Ishikawa (cell line): ENCODE measurements around the gene USP22.

Source experiments
- CEBPB ChIP-seq: IDR thresholded peaks from 2 replicates; pipeline ENCODE4 v1.6.1; 2012
- CREB1 ChIP-seq: IDR thresholded peaks from 2 replicates; pipeline ENCODE4 v1.6.1; 2012; ENCODE audit warnings: low read depth
- EGR1 ChIP-seq: IDR thresholded peaks from 2 replicates; pipeline ENCODE4 v1.6.1; 2012
- EP300 ChIP-seq: IDR thresholded peaks from 2 replicates; pipeline ENCODE4 v1.6.1; 2012; ENCODE audit warnings: borderline replicate concordance
- FOXM1 ChIP-seq: IDR thresholded peaks from 2 replicates; pipeline ENCODE4 v1.6.1; 2012; ENCODE audit warnings: low read depth, borderline replicate concordance
- NFIC ChIP-seq: IDR thresholded peaks from 2 replicates; pipeline ENCODE4 v1.6.1; 2012
- RAD21 ChIP-seq: IDR thresholded peaks from 2 replicates; pipeline ENCODE4 v1.6.1; 2012; ENCODE audit warnings: low read depth
- TAF1 ChIP-seq: IDR thresholded peaks from 2 replicates; pipeline ENCODE4 v1.6.1; 2012; ENCODE audit warnings: low read depth, mild to moderate bottlenecking
- TCF12 ChIP-seq: IDR thresholded peaks from 2 replicates; pipeline ENCODE4 v1.6.1; 2012; ENCODE audit warnings: low read depth
- TEAD4 ChIP-seq: IDR thresholded peaks from 2 replicates; pipeline ENCODE4 v1.6.1; 2012
- YY1 ChIP-seq: IDR thresholded peaks from 2 replicates; pipeline ENCODE4 v1.6.1; 2012; ENCODE audit warnings: low read depth
- ZBTB7A ChIP-seq: IDR thresholded peaks from 2 replicates; pipeline ENCODE4 v1.6.1; 2012; ENCODE audit warnings: low read depth
- TF ChIP-seq, protein P1 (sequence below): IDR thresholded peaks from 2 replicates; pipeline ENCODE4 v1.6.1; 2012
- TF ChIP-seq, protein P2 (sequence below): IDR thresholded peaks from 2 replicates; pipeline ENCODE4 v1.6.1; 2012
- TF ChIP-seq, protein P3 (sequence below): IDR thresholded peaks from 2 replicates; pipeline ENCODE4 v1.6.1; 2012; ENCODE audit warnings: low read depth, mild to moderate bottlenecking

USP22 gene

DNA sequence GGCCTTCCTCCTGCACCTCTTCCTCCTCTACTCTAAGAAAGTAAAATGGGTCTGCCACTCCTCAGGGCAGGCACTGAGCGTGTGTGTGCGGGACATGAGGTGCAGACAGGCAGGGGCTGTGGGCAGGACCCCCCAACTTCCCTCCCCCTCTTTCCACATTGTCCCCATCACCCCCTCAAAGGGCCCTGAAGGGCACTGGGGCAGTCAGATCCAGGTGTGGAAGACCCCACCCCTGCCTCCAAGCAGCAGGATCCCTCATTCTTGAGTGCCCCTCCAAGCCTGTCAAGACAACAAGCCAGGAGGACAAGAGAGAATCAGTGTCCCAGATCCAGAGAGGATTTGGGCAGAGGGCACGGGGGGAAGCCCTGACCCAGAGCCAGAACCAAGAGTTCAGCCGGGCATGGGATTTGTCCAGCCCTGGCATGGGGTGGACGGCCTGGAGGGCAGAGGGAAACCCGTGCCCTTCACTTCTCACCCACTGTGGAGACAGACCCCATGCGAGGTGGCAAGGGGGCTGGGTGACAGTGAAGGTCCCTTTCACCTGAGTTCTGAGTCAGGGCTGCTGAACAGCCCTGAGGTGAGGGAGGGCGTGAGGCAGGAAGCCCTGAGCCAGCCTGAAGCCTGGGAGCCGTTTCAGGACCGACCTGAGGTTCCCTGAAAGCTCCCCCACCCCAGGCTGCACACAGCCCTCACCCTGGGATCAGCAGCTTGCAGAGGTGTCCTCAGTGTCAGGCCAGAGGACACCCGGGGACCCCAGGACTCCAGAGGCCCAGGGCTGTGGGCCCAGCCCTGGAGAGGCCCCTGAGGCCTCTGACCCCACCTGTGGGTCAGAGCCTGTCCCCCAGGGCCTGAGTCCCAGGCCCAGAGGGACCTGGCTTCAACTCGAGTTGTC is 45.8 kb downstream of the USP22 start:
- no peak for TF ChIP-seq CEBPB
- TF ChIP-seq, protein P1, sequence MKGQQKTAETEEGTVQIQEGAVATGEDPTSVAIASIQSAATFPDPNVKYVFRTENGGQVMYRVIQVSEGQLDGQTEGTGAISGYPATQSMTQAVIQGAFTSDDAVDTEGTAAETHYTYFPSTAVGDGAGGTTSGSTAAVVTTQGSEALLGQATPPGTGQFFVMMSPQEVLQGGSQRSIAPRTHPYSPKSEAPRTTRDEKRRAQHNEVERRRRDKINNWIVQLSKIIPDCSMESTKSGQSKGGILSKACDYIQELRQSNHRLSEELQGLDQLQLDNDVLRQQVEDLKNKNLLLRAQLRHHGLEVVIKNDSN: no peak
- no peak for TF ChIP-seq YY1
- TF ChIP-seq, protein P2, sequence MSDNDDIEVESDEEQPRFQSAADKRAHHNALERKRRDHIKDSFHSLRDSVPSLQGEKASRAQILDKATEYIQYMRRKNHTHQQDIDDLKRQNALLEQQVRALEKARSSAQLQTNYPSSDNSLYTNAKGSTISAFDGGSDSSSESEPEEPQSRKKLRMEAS: no peak
- TF ChIP-seq EP300: no peak
- TF ChIP-seq TCF12: no peak
- TF ChIP-seq TAF1: no peak
- TF ChIP-seq ZBTB7A: no peak
- TF ChIP-seq TEAD4: no peak
- TF ChIP-seq RAD21: no peak
- TF ChIP-seq, protein P3, sequence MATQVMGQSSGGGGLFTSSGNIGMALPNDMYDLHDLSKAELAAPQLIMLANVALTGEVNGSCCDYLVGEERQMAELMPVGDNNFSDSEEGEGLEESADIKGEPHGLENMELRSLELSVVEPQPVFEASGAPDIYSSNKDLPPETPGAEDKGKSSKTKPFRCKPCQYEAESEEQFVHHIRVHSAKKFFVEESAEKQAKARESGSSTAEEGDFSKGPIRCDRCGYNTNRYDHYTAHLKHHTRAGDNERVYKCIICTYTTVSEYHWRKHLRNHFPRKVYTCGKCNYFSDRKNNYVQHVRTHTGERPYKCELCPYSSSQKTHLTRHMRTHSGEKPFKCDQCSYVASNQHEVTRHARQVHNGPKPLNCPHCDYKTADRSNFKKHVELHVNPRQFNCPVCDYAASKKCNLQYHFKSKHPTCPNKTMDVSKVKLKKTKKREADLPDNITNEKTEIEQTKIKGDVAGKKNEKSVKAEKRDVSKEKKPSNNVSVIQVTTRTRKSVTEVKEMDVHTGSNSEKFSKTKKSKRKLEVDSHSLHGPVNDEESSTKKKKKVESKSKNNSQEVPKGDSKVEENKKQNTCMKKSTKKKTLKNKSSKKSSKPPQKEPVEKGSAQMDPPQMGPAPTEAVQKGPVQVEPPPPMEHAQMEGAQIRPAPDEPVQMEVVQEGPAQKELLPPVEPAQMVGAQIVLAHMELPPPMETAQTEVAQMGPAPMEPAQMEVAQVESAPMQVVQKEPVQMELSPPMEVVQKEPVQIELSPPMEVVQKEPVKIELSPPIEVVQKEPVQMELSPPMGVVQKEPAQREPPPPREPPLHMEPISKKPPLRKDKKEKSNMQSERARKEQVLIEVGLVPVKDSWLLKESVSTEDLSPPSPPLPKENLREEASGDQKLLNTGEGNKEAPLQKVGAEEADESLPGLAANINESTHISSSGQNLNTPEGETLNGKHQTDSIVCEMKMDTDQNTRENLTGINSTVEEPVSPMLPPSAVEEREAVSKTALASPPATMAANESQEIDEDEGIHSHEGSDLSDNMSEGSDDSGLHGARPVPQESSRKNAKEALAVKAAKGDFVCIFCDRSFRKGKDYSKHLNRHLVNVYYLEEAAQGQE: no peak
- no peak for TF ChIP-seq EGR1
- TF ChIP-seq FOXM1: no peak
- TF ChIP-seq NFIC: no peak
- TF ChIP-seq CREB1: no peak

DNA sequence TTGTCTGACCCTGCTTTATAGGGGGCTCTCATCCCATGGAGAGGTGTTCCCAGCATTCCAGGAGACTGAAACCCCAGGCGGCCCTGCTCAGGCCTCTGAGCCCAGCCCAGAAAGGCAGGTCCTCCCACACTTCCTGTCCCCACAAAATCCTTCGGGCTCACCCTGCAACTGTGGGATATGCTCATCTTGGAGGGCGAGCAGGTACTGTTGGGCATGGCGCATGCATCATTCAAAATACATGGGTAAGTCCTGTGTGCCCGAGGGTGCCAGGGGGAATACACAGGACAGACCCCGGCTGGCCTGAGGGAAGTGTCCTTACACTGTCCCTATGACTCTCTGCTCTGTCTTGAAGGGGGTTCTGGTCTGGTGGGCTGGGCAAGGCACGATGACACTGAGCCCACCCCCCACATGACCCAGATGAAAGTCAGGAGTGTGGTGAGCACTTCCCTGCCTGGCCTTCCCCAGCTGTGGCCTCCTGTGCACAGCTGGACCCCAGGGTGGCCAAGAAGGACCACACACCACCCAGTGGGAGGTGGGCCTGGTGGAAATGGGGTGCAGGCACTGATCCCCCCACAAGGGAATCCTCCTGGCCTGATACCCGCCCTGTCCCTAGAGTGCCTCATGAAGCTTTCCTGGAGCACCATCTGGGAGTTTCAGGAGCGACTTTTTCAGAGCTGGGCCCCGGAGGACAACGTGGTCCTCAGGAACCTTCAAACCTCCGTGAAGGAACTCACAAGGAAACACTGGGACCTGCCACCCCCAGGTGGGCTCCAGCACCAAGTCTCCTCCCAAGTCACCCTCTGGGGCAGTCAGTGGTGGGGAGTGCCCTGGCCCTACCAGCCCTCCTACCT is 46.7 kb downstream of the USP22 start:
- TF ChIP-seq EGR1 (no peak), NFIC (no peak), FOXM1 (no peak), RAD21 (no peak), EP300 (no peak), ZBTB7A (no peak), YY1 (no peak)
- TF ChIP-seq, protein P2: no peak

DNA sequence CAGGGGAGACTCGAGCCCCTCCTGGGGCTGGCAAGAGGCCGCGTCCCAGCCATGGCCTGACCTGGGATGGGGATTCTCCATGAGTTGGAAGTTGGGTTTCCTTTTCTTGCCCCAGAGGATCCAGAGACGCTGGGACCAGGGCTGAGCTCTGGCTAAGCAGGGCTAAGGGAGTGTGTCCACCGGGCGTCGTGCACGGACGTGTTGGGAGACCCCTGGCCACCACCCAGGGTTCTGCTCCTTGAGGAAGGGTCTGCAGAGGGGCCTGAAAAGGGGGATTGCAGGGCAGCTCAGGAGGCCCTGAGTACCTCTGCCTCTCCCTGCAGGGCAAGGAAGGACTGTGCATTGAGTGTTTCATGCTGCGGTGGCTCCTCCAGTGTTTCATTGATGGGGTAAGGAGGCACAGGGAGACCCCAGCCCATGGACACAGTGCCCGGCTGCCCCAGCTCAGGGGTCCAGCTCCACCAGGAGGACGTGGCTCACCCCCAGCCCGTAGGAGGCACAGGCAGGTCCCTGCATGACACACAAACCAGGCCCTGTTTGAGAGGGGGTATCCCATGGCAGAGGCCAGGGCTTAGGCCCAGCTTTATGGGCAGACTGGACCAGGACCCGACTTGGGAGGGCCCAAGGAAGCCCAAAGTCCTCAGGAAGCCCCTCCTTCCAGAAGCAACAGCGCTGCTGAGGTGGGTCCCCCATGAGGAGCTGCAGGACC is 47.5 kb downstream of the USP22 start:
- TF ChIP-seq NFIC (no peak), RAD21 (no peak), CREB1 (no peak), TEAD4 (no peak), EP300 (no peak), YY1 (no peak), TCF12 (no peak), ZBTB7A (no peak), FOXM1 (no peak), TAF1 (no peak), CEBPB (no peak), EGR1 (no peak)
- TF ChIP-seq, protein P3: no peak
- TF ChIP-seq, protein P2: no peak
- TF ChIP-seq, protein P1: no peak

DNA sequence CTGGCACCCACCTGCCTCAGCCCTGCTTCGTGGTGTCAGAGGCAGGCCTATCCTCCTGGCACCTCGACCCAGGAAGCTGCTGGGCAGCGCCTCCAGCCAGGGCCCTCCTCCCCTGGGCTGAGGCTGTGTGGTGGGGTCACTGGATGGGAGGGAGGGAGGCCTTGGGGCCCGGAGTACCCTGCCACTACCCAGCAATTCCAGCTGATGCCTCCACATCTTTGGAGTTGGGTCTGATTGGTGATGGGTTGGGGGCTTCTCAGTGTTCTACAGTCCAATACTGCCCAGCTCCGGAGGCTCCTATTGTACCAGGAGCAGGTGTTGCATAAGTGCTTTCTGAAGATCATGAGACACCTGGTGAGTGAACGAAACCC is 48.0 kb downstream of the USP22 start:
- TF ChIP-seq CEBPB: no peak
- no peak for TF ChIP-seq EGR1
- TF ChIP-seq YY1: no peak
- TF ChIP-seq, protein P2: no peak
- TF ChIP-seq TCF12: no peak
- TF ChIP-seq NFIC: no peak
- TF ChIP-seq EP300: no peak
- TF ChIP-seq, protein P3: no peak
- TF ChIP-seq TEAD4: no peak
